HFF-Myc (cell line): Measurements from ENCODE around the gene MR1.

Experiments
- DNase-seq: peaks from one replicate; pipeline ENCODE4 v3.0.0-alpha.2; 2011; ENCODE audit warnings: low read depth; ENCODE audit errors: extremely low read depth
- H3K4me3 ChIP-seq: replicated peaks from 2 replicates; pipeline ENCODE4 v1.5.1; 2011; ENCODE audit warnings: low read depth, mild to moderate bottlenecking, control low read depth, low read length
- TF ChIP-seq, protein P1 (sequence below): IDR thresholded peaks from 2 replicates; pipeline ENCODE4 v1.5.1; 2012; ENCODE audit warnings: mild to moderate bottlenecking, low read depth, low read length, control low read depth; ENCODE audit errors: missing control alignments

Gene MR1

GRCh38 chr1:181103399-181103798, 69.6 kb downstream of the MR1 start:
- H3K4me3 ChIP-seq = no peak overlapping the region
- DNase-seq = no peak
- TF ChIP-seq, protein P1, sequence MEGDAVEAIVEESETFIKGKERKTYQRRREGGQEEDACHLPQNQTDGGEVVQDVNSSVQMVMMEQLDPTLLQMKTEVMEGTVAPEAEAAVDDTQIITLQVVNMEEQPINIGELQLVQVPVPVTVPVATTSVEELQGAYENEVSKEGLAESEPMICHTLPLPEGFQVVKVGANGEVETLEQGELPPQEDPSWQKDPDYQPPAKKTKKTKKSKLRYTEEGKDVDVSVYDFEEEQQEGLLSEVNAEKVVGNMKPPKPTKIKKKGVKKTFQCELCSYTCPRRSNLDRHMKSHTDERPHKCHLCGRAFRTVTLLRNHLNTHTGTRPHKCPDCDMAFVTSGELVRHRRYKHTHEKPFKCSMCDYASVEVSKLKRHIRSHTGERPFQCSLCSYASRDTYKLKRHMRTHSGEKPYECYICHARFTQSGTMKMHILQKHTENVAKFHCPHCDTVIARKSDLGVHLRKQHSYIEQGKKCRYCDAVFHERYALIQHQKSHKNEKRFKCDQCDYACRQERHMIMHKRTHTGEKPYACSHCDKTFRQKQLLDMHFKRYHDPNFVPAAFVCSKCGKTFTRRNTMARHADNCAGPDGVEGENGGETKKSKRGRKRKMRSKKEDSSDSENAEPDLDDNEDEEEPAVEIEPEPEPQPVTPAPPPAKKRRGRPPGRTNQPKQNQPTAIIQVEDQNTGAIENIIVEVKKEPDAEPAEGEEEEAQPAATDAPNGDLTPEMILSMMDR = no peak

DNA sequence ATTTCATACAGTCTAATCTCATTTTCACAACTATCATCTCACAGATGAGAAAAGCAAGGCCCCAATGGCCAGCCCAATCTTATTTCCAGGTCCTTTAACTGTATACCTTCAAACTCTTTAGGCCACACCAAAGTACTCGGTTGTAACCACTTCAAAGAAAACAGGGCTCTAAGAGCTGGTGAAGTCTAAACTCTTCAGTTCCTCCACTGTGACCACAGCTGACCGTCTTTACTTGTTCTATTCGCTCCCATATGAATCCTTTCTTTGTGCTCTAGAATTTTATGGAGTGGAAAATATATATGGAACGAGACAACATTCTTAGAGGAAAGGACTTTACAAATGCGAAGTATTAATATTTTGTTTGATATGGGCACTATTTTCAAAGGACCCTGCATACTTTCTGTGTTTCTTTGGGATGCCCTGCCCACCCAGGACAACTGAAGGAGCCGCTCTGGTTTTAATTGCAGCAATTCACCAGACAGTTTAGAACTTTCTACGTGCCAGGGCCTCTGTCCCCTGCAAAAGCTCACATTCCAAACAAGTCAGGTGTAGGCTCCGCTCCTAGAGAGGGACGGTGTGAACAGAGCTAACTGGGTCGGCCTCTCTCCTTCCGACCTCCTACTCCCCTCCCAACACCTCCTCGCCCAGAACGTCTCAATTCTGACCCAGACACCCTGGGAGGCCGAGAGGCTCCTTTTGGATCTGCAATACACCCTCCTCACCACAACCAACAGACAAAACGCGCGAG, 70.4 kb downstream of the MR1 start:
- TF ChIP-seq, protein P1 = no peak
- DNase-seq = no peak
- H3K4me3 ChIP-seq = peak overlapping the region; percentile 56

DNA sequence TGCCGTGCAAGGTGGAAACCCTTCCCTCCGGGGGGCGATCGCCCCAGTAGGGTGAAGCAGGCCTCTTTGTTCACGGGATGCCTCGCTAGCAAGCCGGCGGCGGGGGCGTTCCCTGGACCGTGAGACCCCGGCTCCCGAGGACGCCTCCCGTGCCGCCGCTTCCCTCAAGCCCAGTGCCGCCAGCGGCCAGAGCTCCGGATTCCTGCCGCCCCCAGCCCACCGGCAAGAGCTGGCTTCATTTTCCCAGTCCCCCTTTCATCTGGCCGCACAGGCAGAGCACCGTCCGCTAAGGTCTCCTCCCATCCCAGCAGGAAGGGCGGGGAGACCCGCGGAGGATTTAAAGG, 71.0 kb downstream of the MR1 start:
- peak overlapping the region; percentile 56 for H3K4me3 ChIP-seq
- TF ChIP-seq, protein P1 = no peak
- no peak for DNase-seq

DNA sequence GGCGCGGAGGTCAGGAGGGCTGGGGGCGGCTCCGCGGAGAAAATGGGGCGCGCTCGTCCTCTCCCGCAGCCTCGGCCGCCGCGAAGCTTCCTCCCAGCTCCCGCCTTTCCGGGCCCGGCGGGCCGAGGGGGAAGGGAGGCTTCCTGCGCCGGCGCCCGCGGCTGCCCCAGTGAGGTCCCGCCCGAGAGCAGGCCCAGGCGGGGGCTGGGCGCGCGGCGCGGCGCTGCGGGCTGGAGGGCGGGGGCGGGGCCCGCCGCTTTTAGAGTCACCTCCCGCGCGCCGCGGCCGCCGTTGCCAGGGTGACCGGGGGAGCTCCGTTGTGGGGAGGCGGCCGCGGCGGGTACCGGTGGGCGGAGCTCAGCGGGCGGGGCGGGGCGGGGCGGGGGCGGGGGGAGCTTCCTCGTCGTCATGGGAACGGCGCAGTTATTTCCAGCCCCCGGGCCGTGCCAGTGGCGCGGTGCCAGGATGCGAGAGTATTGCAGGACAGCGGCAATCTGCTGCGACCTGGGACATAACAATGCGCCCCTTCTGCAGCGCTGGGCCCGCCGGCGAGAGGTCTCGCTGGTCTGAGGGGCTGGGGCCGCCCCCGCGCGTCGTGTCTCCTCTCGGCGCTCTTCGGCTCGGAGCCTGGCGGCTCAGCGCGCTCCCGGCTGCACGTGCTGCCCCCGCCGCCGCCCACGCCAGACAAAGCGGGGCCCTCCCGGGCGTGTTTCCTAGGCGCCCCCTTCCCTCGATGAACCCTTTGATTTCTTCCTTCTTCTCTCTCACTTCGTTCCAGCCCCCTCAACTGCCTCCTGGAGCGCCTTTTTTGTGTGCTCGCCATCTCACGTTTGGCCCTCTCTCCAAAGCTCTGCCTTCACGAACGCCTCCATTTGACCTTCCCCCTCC, 71.6 kb downstream of the MR1 start:
- TF ChIP-seq, protein P1 = no peak
- DNase-seq = no peak
- peak overlapping the region; percentile 56 for H3K4me3 ChIP-seq

- H3K4me3 ChIP-seq = no peak overlapping the region
- TF ChIP-seq, protein P1 = no peak
- DNase-seq = no peak
Observed at GRCh38 chr1:181106022-181106312, 72.2 kb downstream of the MR1 start.

GRCh38 chr1:181106479-181106878, 72.7 kb downstream of the MR1 start:
- no peak for DNase-seq
- TF ChIP-seq, protein P1 = no peak
- H3K4me3 ChIP-seq = no peak overlapping the region

DNA sequence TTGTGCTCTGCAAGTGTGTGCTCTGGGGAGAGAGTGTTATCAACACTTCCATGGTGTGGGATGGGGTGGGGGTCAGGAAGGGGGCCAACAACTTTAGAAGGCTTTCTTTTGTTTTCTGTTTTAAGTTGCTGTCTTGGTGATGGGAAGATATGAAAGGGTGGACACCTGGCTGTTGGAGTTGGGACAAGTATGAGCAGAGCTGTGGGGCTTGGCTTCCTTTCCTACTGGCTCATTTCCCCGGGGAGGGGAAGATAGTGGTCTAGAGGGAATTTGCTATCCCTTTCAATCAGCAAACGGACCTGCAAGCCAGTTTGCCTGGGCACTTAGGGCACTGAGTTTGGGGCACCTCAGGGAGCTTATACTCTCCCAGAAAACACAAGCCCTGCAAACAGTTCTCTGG, 73.9 kb downstream of the MR1 start:
- no peak overlapping the region for H3K4me3 ChIP-seq
- TF ChIP-seq, protein P1 = no peak
- no peak for DNase-seq
